ENCODE measurements around the gene THSD4. TPM values are rescaled to one million over a fixed set of nuclear protein-coding genes. Genes with fewer than 3 reads are reported as not detected.

Gene THSD4
- total RNA-seq, 1 experiment from 2014 or later: 24.2 TPM

DNA sequence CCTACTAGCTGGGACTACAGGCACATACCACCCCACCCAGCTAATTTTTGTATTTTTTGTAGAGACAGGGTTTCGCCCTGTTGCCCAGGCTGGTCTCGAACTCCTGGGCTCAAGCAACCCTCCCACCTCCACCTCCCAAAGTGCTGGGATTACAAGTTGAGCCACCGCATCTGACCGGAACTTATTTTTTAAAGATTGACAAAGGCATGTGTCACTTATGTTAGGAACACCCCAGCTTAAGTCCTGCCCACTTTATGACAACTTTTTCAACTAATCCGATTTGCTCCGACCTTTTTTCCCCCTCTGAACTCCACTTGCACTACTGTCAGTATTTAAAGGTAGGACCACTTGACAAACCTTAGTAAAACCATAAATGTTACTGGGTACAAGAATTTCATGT, 483.5 kb downstream of the THSD4 start:
- DNase-seq: no peak
- Mint-ChIP-seq H3K9me3 (ENCODE audit: low read depth, unreplicated experiment) (no peaks in the 10 kb centered on the region), H3K4me3 (ENCODE audit: low read depth, unreplicated experiment) (no peak overlapping the region), H3K27ac (ENCODE audit: unreplicated experiment) (no peak overlapping the region), H3K27me3 (ENCODE audit: unreplicated experiment) (no peaks in the 10 kb centered on the region), H3K36me3 (ENCODE audit: insufficient read depth, unreplicated experiment) (no peaks in the 10 kb centered on the region), H3K4me1 (ENCODE audit: low read depth, unreplicated experiment) (no peaks in the 10 kb centered on the region)
- CTCF ChIA-PET: interaction anchor here (0.6 kb wide), 1 partner anchor 123 kb away, joined by 3 read pairs; no protein-coding TSS in a partner anchor
- BruUV-seq (replicated peaks): no TSS peak
- TF ChIP-seq, protein P1, sequence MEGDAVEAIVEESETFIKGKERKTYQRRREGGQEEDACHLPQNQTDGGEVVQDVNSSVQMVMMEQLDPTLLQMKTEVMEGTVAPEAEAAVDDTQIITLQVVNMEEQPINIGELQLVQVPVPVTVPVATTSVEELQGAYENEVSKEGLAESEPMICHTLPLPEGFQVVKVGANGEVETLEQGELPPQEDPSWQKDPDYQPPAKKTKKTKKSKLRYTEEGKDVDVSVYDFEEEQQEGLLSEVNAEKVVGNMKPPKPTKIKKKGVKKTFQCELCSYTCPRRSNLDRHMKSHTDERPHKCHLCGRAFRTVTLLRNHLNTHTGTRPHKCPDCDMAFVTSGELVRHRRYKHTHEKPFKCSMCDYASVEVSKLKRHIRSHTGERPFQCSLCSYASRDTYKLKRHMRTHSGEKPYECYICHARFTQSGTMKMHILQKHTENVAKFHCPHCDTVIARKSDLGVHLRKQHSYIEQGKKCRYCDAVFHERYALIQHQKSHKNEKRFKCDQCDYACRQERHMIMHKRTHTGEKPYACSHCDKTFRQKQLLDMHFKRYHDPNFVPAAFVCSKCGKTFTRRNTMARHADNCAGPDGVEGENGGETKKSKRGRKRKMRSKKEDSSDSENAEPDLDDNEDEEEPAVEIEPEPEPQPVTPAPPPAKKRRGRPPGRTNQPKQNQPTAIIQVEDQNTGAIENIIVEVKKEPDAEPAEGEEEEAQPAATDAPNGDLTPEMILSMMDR (IDR thresholded peaks at IDR 0.05; ENCODE audit: unreplicated experiment): no peak
- intact Hi-C loops (cut with micrococcal nuclease; ENCODE audit: unreplicated experiment): no loop called here

DNA sequence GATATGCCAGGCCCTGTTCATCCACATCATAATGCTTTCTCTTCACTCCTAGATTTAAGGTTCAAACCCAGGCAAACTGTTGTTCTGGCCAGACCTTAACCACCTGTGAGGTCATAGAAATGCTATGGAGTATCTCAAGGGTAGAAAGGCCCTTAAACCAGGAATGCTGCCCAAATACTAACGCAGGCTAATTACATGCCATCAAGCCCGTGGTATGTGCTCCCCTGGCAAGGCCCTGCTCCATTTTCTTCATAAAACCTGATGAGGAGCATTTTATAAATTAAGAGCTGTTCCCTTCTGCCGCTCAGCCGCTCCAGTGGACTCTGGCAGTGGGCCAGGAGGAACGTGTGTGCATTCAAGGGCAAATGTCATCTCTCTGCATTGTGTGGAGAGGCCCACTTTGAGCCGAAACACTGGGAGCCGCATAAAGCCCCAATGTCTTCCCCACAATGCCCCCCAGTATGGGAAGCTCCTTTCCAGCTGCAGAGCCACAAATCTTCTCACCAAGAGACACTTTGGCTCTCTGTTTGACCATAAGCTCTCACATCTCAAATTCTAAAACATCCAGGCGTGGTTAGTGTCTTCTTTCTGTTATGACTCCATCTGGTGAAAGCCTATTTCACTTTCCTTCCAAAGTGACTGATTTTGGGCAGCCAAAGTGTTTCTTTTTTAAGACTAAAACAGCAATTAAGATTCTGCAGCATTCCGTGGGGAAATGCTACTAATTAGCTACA, 484.3 kb downstream of the THSD4 start:
- intact Hi-C loops (cut with micrococcal nuclease; ENCODE audit: unreplicated experiment): no loop called here
- Mint-ChIP-seq H3K27me3 (ENCODE audit: unreplicated experiment) (no peaks in the 10 kb centered on the region), H3K36me3 (ENCODE audit: insufficient read depth, unreplicated experiment) (no peaks in the 10 kb centered on the region), H3K27ac (ENCODE audit: unreplicated experiment) (no peak overlapping the region), H3K4me1 (ENCODE audit: low read depth, unreplicated experiment) (no peaks in the 10 kb centered on the region), H3K4me3 (ENCODE audit: low read depth, unreplicated experiment) (no peak overlapping the region), H3K9me3 (ENCODE audit: low read depth, unreplicated experiment) (no peaks in the 10 kb centered on the region)
- CTCF ChIA-PET: no interaction called here
- DNase-seq: no peak
- BruUV-seq (replicated peaks): no TSS peak
- TF ChIP-seq, protein P1 (IDR thresholded peaks at IDR 0.05; ENCODE audit: unreplicated experiment): no peak

DNA sequence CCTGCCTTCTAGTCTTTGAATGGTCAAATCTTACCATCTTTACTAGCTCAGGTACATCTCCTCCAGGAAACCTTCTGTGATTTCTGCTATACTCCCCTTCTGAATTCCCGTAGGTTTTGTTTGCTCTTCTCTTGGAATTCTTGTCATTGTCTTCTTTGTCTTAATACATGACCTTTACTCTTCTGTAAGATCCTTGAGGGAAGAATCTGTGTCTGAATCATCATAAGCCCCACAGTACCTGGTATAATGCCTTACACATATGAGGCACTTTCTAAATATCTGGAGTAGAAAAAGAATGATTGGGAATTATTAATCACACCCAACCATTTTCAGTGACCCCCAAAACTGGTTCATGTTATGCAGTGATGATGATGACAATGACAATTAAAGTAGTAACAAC, 485.0 kb downstream of the THSD4 start:
- H3K9me3 Mint-ChIP-seq (ENCODE audit: low read depth, unreplicated experiment): peaks cover 3% of the 10 kb centered on the region
- CTCF ChIA-PET: interaction anchor here (0.7 kb wide), 1 partner anchor 367 kb away, joined by 3 read pairs; no protein-coding TSS in a partner anchor

DNA sequence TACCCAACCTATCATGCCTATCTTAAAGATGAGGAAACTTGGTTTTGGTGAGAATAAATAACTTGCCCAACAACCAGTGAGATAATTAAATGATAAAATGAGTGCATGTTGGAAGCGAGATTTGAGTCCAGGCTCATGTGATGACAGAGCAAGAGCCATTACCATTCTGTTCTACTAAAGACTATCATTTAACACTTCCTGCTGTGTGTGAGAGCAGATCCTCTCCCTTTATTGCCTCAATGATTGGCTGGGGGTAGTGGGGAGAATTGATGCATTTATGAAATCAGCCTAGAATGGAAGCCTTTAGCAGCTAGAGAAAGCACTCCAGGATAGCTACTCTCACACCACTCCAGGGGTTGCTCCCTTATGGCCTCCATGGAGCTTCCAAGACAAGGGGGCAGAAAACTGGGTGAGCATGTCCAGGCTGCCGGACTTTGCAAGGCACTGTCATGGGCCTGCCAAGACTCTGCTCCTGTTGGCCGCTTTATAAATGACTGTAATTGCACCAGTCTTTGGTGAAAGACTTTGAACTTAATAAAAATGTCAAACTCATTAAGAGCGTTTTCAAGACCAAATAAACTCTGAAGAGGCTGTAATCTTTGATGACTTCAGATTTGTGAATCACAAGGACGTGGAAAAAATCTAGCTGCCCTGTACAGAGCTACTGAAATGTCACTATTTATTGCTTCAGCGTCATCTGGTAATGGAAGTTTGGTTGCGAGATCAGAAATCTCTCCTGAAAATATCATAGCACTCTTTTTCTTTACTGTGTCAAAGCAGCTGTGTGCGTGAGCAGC, 486.0 kb downstream of the THSD4 start:
- BruUV-seq (replicated peaks): no TSS peak
- no peak for DNase-seq
- no peak overlapping the region for H3K27ac Mint-ChIP-seq (ENCODE audit: unreplicated experiment)
- no peak overlapping the region for H3K4me3 Mint-ChIP-seq (ENCODE audit: low read depth, unreplicated experiment)
- no peaks in the 10 kb centered on the region for H3K36me3 Mint-ChIP-seq (ENCODE audit: insufficient read depth, unreplicated experiment)
- TF ChIP-seq, protein P1 (IDR thresholded peaks at IDR 0.05; ENCODE audit: unreplicated experiment): no peak
- intact Hi-C loops (cut with micrococcal nuclease; ENCODE audit: unreplicated experiment): no loop called here
- peaks cover 3% of the 10 kb centered on the region for H3K9me3 Mint-ChIP-seq (ENCODE audit: low read depth, unreplicated experiment)
- H3K4me1 Mint-ChIP-seq (ENCODE audit: low read depth, unreplicated experiment): no peaks in the 10 kb centered on the region
- CTCF ChIA-PET: interaction anchor here (0.7 kb wide), 1 partner anchor 368 kb away, joined by 3 read pairs; no protein-coding TSS in a partner anchor
- no peaks in the 10 kb centered on the region for H3K27me3 Mint-ChIP-seq (ENCODE audit: unreplicated experiment)

More for the DNA sequence above, 485.0 kb downstream of the THSD4 start:
- Mint-ChIP-seq H3K27ac (ENCODE audit: unreplicated experiment) (no peak overlapping the region), H3K4me3 (ENCODE audit: low read depth, unreplicated experiment) (no peak overlapping the region), H3K27me3 (ENCODE audit: unreplicated experiment) (no peaks in the 10 kb centered on the region), H3K36me3 (ENCODE audit: insufficient read depth, unreplicated experiment) (no peaks in the 10 kb centered on the region), H3K4me1 (ENCODE audit: low read depth, unreplicated experiment) (no peaks in the 10 kb centered on the region)
- DNase-seq: no peak
- TF ChIP-seq, protein P1 (IDR thresholded peaks at IDR 0.05; ENCODE audit: unreplicated experiment): no peak
- no TSS peak for BruUV-seq (replicated peaks)
- intact Hi-C loops (cut with micrococcal nuclease; ENCODE audit: unreplicated experiment): no loop called here
